HepG2 (cell line): ENCODE measurements around the gene GPR139. TPM values are rescaled to one million over a fixed set of nuclear protein-coding genes. Genes with fewer than 3 reads are reported as not detected.

ENCODE experiments used
- BRCA1 ChIP-seq: sonication (generic); formaldehyde crosslinking; IDR thresholded peaks from 2 replicates; pipeline ENCODE4 v1.4.0; 2020; ENCODE audit warnings: missing genetic modification reagents
- CEBPZ ChIP-seq: IDR thresholded peaks from 2 replicates; pipeline ENCODE4 v1.6.1; 2012; ENCODE audit warnings: low read length, improper control_type of control experiment
- E2F2 ChIP-seq: sonication (generic); formaldehyde crosslinking; IDR thresholded peaks from 2 replicates; pipeline ENCODE4 v1.4.0; 2020; ENCODE audit warnings: missing genetic modification reagents, borderline replicate concordance
- ETV6 ChIP-seq: sonication (generic); formaldehyde crosslinking; conservative IDR thresholded peaks from 2 replicates; pipeline ENCODE4 v1.4.0; 2020; ENCODE audit warnings: missing genetic modification reagents
- GFI1 ChIP-seq: sonication (generic); formaldehyde crosslinking; IDR thresholded peaks from 2 replicates; pipeline ENCODE4 v1.5.0; 2020; ENCODE audit warnings: missing genetic modification reagents, mild to moderate bottlenecking, borderline replicate concordance
- SRF ChIP-seq: IDR thresholded peaks from 2 replicates; pipeline ENCODE4 v1.6.1; 2011; ENCODE audit warnings: mild to moderate bottlenecking, low read depth, low read length, moderate library complexity
- SRSF4 ChIP-seq: fragments of 200-400 bp; formaldehyde crosslinking; IDR thresholded peaks from one replicate; pipeline ENCODE4 v1.6.1; 2018; ENCODE audit warnings: mild to moderate bottlenecking, low read depth, low read length, moderate library complexity; ENCODE audit not compliant: poor library complexity, severe bottlenecking
- ZBTB8A ChIP-seq: sonication (generic); formaldehyde crosslinking; IDR thresholded peaks from 2 replicates; pipeline ENCODE4 v1.4.0; 2020; ENCODE audit warnings: mild to moderate bottlenecking, low read depth, missing genetic modification reagents, borderline replicate concordance
- ZNF20 ChIP-seq: sonication (generic); formaldehyde crosslinking; IDR thresholded peaks from 2 replicates; pipeline ENCODE4 v1.4.0; 2020; ENCODE audit warnings: mild to moderate bottlenecking, moderate library complexity, missing genetic modification reagents
- ZNF44 ChIP-seq: sonication (generic); formaldehyde crosslinking; IDR thresholded peaks from 2 replicates; pipeline ENCODE4 v1.5.1; 2020; ENCODE audit warnings: mild to moderate bottlenecking, missing genetic modification reagents
- ZNF577 ChIP-seq: sonication (generic); formaldehyde crosslinking; IDR thresholded peaks from 2 replicates; pipeline ENCODE4 v1.4.0; 2020; ENCODE audit warnings: mild to moderate bottlenecking, low read depth, missing genetic modification reagents, borderline replicate concordance
- polyA plus RNA-seq, 8 experiments: library from polyadenylated mRNA; depleted of rRNA in 3 of 8; stranded (reverse) in 7 of 8; unstranded in 1 of 8; fragments of >200 nt; fragmentation: Illumina TruSeq in 4 of 8; extraction: Trizol in 4 of 8; gene quantifications; 2 replicates each; pipeline versions ENCODE4 v1.2.1 to v1.2.3, GENCODE V29; 2011 to 2016; ENCODE audit warnings: low read depth in 4 of 8, missing spikeins in 1 of 8, mixed read lengths in 1 of 8; ENCODE audit not compliant: insufficient read depth in 1 of 8
- total RNA-seq, 5 experiments: library from RNA; depleted of rRNA; stranded (reverse); fragments of >200 nt; fragmentation: Illumina TruSeq; extraction: Trizol; gene quantifications; 2 replicates each; pipeline ENCODE4 v1.2.3, GENCODE V29; 2016; ENCODE audit warnings: low read depth in 1 of 5
- TF ChIP-seq, protein P1 (sequence below): sonication (generic); formaldehyde crosslinking; IDR thresholded peaks from 2 replicates; pipeline ENCODE4 v1.8.0; 2023; ENCODE audit warnings: mild to moderate bottlenecking, missing genetic modification reagents
- TF ChIP-seq, protein P2 (sequence below): sonication (generic); formaldehyde crosslinking; IDR thresholded peaks from 2 replicates; pipeline ENCODE4 v1.8.1; 2023; ENCODE audit warnings: missing genetic modification reagents, inconsistent platforms, borderline replicate concordance
- TF ChIP-seq, protein P3 (sequence below): sonication (generic); formaldehyde crosslinking; conservative IDR thresholded peaks from 2 replicates; pipeline ENCODE4 v1.4.0; 2020; ENCODE audit warnings: missing genetic modification reagents
- TF ChIP-seq, protein P4 (sequence below): sonication (generic); formaldehyde crosslinking; IDR thresholded peaks from 2 replicates; pipeline ENCODE4 v1.5.0; 2020; ENCODE audit warnings: mild to moderate bottlenecking, missing genetic modification reagents, moderate library complexity
- TF ChIP-seq, protein P5 (sequence below): sonication (generic); formaldehyde crosslinking; IDR thresholded peaks from 2 replicates; pipeline ENCODE4 v1.4.0; 2020; ENCODE audit warnings: missing genetic modification reagents

GPR139 gene
- total and polyA plus RNA-seq, 2 of the 13 experiments (the other 11 are each of a cell fraction or from before 2014, with no cell fraction given) = not detected

- TF ChIP-seq CEBPZ = no peak
- TF ChIP-seq E2F2 (CRISPR knock-in tag) = no peak
- no peak for TF ChIP-seq ZBTB8A
- TF ChIP-seq, protein P1, sequence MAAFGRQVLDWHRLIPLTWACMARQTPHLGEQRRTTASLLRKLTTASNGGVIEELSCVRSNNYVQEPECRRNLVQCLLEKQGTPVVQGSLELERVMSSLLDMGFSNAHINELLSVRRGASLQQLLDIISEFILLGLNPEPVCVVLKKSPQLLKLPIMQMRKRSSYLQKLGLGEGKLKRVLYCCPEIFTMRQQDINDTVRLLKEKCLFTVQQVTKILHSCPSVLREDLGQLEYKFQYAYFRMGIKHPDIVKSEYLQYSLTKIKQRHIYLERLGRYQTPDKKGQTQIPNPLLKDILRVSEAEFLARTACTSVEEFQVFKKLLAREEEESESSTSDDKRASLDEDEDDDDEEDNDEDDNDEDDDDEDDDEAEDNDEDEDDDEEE (CRISPR knock-in tag) = 0 out of 2 replicates have a peak, but pooled peaks have one; percentile 50
- no peak for TF ChIP-seq BRCA1 (CRISPR knock-in tag)
- TF ChIP-seq, protein P2, sequence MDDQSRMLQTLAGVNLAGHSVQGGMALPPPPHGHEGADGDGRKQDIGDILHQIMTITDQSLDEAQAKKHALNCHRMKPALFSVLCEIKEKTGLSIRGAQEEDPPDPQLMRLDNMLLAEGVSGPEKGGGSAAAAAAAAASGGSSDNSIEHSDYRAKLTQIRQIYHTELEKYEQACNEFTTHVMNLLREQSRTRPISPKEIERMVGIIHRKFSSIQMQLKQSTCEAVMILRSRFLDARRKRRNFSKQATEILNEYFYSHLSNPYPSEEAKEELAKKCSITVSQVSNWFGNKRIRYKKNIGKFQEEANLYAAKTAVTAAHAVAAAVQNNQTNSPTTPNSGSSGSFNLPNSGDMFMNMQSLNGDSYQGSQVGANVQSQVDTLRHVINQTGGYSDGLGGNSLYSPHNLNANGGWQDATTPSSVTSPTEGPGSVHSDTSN (CRISPR knock-in tag) = no peak
- TF ChIP-seq, protein P3, sequence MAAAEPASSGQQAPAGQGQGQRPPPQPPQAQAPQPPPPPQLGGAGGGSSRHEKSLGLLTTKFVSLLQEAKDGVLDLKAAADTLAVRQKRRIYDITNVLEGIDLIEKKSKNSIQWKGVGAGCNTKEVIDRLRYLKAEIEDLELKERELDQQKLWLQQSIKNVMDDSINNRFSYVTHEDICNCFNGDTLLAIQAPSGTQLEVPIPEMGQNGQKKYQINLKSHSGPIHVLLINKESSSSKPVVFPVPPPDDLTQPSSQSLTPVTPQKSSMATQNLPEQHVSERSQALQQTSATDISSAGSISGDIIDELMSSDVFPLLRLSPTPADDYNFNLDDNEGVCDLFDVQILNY (CRISPR knock-in tag) = no peak
- TF ChIP-seq ZNF20 = no peak
- no peak for TF ChIP-seq GFI1
- no peak for TF ChIP-seq ZNF577 (CRISPR knock-in tag)
- no peak for TF ChIP-seq ETV6 (CRISPR knock-in tag)
- no peak for TF ChIP-seq ZNF44 (CRISPR knock-in tag)
- no peak for TF ChIP-seq SRSF4
- TF ChIP-seq, protein P4, sequence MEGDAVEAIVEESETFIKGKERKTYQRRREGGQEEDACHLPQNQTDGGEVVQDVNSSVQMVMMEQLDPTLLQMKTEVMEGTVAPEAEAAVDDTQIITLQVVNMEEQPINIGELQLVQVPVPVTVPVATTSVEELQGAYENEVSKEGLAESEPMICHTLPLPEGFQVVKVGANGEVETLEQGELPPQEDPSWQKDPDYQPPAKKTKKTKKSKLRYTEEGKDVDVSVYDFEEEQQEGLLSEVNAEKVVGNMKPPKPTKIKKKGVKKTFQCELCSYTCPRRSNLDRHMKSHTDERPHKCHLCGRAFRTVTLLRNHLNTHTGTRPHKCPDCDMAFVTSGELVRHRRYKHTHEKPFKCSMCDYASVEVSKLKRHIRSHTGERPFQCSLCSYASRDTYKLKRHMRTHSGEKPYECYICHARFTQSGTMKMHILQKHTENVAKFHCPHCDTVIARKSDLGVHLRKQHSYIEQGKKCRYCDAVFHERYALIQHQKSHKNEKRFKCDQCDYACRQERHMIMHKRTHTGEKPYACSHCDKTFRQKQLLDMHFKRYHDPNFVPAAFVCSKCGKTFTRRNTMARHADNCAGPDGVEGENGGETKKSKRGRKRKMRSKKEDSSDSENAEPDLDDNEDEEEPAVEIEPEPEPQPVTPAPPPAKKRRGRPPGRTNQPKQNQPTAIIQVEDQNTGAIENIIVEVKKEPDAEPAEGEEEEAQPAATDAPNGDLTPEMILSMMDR = 0 out of 2 replicates have a peak, but pooled peaks have one; percentile 11
- no peak for TF ChIP-seq SRF
- TF ChIP-seq, protein P5, sequence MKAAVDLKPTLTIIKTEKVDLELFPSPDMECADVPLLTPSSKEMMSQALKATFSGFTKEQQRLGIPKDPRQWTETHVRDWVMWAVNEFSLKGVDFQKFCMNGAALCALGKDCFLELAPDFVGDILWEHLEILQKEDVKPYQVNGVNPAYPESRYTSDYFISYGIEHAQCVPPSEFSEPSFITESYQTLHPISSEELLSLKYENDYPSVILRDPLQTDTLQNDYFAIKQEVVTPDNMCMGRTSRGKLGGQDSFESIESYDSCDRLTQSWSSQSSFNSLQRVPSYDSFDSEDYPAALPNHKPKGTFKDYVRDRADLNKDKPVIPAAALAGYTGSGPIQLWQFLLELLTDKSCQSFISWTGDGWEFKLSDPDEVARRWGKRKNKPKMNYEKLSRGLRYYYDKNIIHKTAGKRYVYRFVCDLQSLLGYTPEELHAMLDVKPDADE = no peak
Measured at GRCh38 chr16:20001856-20002707, 71.6 kb downstream of the GPR139 start (continued).
